Smooth muscle cell (in vitro differentiated cells): Measurements from ENCODE around the gene DGCR8. TPM values are rescaled to one million over a fixed set of nuclear protein-coding genes. Genes with fewer than 3 reads are reported as not detected.

Source experiments
- DNase-seq: peaks from one replicate; lab custom pipeline; 2025; ENCODE audit not compliant: unreplicated experiment; lab: John Stamatoyannopoulos, UW
- H2AFZ ChIP-seq: fragments of 200-600 bp; sonication (generic); 2 replicates; pipeline ENCODE4 v1.6.0; 2016; ENCODE audit warnings: antibody characterized with exemption, low read depth, mild to moderate bottlenecking
- H3F3A ChIP-seq: fragments of 200-600 bp; sonication (generic); 2 replicates; pipeline ENCODE4 v1.6.0; 2017; ENCODE audit warnings: antibody characterized with exemption, low read depth
- H3K27ac ChIP-seq: fragments of 200-600 bp; sonication (generic); 2 replicates; pipeline ENCODE4 v1.5.1; 2016; ENCODE audit warnings: low read depth, mild to moderate bottlenecking
- H3K27me3 ChIP-seq: fragments of 200-600 bp; sonication (generic); 2 replicates; pipeline ENCODE4 v1.6.1; 2016; ENCODE audit warnings: low read depth, mild to moderate bottlenecking
- H3K36me3 ChIP-seq: fragments of 200-600 bp; sonication (generic); 2 replicates; pipeline ENCODE4 v1.5.1; 2016; ENCODE audit warnings: low read depth
- H3K4me1 ChIP-seq: fragments of 200-600 bp; sonication (generic); 2 replicates; pipeline ENCODE4 v1.5.1; 2016; ENCODE audit warnings: low read depth
- H3K4me2 ChIP-seq: fragments of 200-600 bp; sonication (generic); 2 replicates; pipeline ENCODE4 v1.6.0; 2016; ENCODE audit warnings: mild to moderate bottlenecking
- H3K4me3 ChIP-seq: fragments of 200-600 bp; sonication (generic); 2 replicates; pipeline ENCODE4 v1.5.1; 2016; ENCODE audit warnings: mild to moderate bottlenecking
- H3K79me2 ChIP-seq: fragments of 200-600 bp; sonication (generic); 2 replicates; pipeline ENCODE4 v1.6.0; 2016; ENCODE audit warnings: low read depth, mild to moderate bottlenecking
- H3K9ac ChIP-seq: fragments of 200-600 bp; sonication (generic); 2 replicates; pipeline ENCODE4 v1.6.0; 2016; ENCODE audit warnings: low read depth
- H3K9me3 ChIP-seq: fragments of 200-600 bp; sonication (generic); replicated peaks from 2 replicates; pipeline ENCODE4 v1.5.1; 2016; ENCODE audit warnings: low read depth
- H4K20me1 ChIP-seq: fragments of 200-600 bp; sonication (generic); 2 replicates; pipeline ENCODE4 v1.6.0; 2016; ENCODE audit warnings: low read depth
- WGBS: methylation state at CpG from one replicate; pipeline ENCODE4 v1.1.7; 2016; ENCODE audit warnings: low lambda C conversion rate; 5-methylcytosine and 5-hydroxymethylcytosine counted together
- polyA plus RNA-seq: library from polyadenylated mRNA; unstranded; fragments of >200 nt; fragmentation: Nextera tagmentation; extraction: Ambion mirVana; gene quantifications from 2 replicates; pipeline ENCODE4 v1.2.1, GENCODE V29; 2016
- total RNA-seq: library from RNA; depleted of rRNA; stranded (reverse); fragments of >200 nt; gene quantifications from 2 replicates; pipeline ENCODE4 v1.2.3, GENCODE V29; 2014
- TF ChIP-seq, protein P1 (sequence below): fragments of 200-600 bp; sonication (generic); IDR thresholded peaks from 2 replicates; pipeline ENCODE4 v1.5.1; 2017; ENCODE audit warnings: borderline replicate concordance, mild to moderate bottlenecking, antibody characterized with exemption; ENCODE audit not compliant: insufficient read depth, poor library complexity, severe bottlenecking

The DGCR8 gene
- total and polyA plus RNA-seq, 2 experiments from 2014 or later: 6.5 to 9.7 TPM

DNA sequence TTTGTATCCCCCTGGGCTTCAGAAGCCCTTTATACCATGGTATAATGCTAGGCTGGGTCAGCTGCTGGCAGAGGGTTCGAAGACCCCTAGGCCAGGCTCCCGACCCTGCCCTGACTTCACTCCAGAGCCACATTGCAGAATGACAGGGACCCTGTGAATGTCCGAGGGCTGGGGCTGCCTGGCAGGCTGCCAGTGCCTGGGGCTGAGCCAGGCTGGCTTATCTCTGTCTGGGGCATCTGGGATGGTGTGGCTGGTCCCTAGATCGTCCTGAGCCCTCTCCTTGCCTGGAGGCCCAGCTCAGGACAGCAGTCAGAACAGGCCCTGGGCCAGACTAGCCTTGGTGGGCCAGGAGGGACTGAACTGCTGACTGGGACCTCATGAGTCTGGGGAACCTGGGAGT is 55.2 kb downstream of the DGCR8 start:
- Histone ChIP-seq H3K27ac (no peak overlapping the region), H3K4me1 (peaks cover 7% of the 10 kb centered on the region), H3F3A (peaks cover 6% of the 10 kb centered on the region), H3K36me3 (no peaks in the 10 kb centered on the region), H4K20me1 (peaks cover 82% of the 10 kb centered on the region), H3K4me3 (no peak overlapping the region), H3K27me3 (no peaks in the 10 kb centered on the region), H2AFZ (no peak overlapping the region), H3K9me3 (no peaks in the 10 kb centered on the region), H3K9ac (no peak overlapping the region), H3K4me2 (peak overlapping the region; percentile 19), H3K79me2 (peaks cover 58% of the 10 kb centered on the region)
- WGBS: 31% methylated on average over 4 of the region's 4 CpGs
- TF ChIP-seq, protein P1, sequence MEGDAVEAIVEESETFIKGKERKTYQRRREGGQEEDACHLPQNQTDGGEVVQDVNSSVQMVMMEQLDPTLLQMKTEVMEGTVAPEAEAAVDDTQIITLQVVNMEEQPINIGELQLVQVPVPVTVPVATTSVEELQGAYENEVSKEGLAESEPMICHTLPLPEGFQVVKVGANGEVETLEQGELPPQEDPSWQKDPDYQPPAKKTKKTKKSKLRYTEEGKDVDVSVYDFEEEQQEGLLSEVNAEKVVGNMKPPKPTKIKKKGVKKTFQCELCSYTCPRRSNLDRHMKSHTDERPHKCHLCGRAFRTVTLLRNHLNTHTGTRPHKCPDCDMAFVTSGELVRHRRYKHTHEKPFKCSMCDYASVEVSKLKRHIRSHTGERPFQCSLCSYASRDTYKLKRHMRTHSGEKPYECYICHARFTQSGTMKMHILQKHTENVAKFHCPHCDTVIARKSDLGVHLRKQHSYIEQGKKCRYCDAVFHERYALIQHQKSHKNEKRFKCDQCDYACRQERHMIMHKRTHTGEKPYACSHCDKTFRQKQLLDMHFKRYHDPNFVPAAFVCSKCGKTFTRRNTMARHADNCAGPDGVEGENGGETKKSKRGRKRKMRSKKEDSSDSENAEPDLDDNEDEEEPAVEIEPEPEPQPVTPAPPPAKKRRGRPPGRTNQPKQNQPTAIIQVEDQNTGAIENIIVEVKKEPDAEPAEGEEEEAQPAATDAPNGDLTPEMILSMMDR: no peak
- DNase-seq: no peak

DNA sequence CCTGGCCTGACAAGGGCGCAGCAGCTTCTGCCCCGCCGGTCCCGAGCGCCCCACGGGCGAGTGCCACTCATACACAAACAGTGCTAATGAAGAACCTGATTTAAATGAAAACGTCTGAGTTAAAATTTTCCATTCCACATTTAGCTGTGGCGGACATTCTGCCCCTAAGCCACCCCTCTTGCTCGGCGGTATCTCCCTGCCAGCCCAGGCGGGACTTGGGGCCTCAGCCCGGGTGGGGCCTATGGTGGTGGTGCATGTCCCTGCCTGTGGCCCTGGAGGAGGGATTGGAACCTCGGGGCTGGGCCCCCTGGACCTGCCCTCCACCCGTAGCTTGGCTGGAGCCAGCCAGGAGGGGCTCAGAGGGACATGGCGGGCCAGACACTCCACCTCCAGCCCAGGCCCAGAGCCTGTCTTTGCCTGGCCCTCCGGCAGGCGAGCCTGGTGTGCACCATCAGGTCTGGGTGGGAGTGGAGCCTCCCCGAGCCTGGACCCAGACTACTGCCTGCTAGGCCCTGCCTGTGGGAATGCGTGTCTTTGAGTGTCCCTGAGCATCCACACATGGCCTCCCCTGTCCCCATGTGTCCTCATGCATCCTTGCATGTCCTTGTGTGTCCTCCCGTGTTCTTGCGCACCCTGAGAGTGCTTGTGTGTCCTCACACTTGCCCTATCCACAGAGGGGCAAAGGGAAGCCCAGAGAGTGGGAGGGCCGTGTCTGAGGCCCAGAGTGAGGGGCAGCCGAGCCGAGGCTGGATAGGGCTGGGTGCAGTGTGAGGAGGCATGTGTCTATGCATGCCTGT is 56.0 kb downstream of the DGCR8 start:
- no peaks in the 10 kb centered on the region for H3K36me3 ChIP-seq
- H3K9ac ChIP-seq: no peak overlapping the region
- no peak overlapping the region for H3K4me2 ChIP-seq
- no peak for DNase-seq
- H3K79me2 ChIP-seq: peaks cover 58% of the 10 kb centered on the region
- no peak overlapping the region for H3K27ac ChIP-seq
- H4K20me1 ChIP-seq: peaks cover 90% of the 10 kb centered on the region
- 83% methylated on average over 25 of the region's 25 CpGs for WGBS
- H3K4me3 ChIP-seq: no peak overlapping the region
- H3K9me3 ChIP-seq: no peaks in the 10 kb centered on the region
- TF ChIP-seq, protein P1: no peak
- no peaks in the 10 kb centered on the region for H3F3A ChIP-seq
- no peak overlapping the region for H2AFZ ChIP-seq
- peaks cover 7% of the 10 kb centered on the region for H3K4me1 ChIP-seq
- H3K27me3 ChIP-seq: no peaks in the 10 kb centered on the region

DNA sequence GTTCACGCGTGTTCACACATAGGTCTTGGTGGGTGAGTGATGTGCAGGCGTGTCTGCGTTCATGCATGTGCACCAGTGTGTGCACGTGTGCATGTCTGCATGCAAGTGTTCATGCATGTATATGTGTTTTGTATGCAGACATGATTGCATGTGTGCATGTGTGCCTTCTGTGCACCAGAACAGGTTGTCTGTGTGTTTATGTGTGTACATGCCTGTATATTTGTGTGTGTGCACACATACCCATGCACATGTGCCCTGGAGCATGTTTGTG is 56.5 kb downstream of the DGCR8 start:
- H2AFZ ChIP-seq: no peak overlapping the region
- TF ChIP-seq, protein P1: no peak

DNA sequence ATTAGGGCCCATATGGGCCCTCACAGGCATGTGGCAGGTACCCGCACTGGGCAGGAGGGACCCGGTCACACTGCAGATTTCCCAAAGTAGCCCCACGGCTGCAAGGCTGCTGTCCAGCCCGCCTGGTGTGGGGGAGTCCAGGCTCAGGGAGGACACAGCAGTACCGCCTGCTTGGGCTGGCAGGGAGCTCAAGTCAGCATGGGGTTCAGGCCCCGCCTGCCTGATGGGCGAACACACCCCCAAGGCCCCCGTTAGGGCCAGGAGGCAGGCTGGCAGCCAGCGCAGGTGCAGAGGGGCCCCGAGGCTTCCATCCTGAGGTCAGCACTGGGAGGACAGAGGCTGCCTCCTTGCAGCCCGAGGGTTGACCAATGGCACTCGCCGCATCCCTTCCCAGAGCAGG is 57.1 kb downstream of the DGCR8 start:
- no peak overlapping the region for H3K4me2 ChIP-seq
- peaks cover 55% of the 10 kb centered on the region for H3K79me2 ChIP-seq
- no peak overlapping the region for H2AFZ ChIP-seq
- 95% methylated on average over 13 of the region's 13 CpGs for WGBS
- peaks cover 100% of the 10 kb centered on the region for H4K20me1 ChIP-seq
- H3K36me3 ChIP-seq: no peaks in the 10 kb centered on the region
- DNase-seq: no peak
- peaks cover 7% of the 10 kb centered on the region for H3K4me1 ChIP-seq
- H3K4me3 ChIP-seq: no peak overlapping the region
- no peaks in the 10 kb centered on the region for H3K9me3 ChIP-seq
- TF ChIP-seq, protein P1: no peak
- H3K27ac ChIP-seq: no peak overlapping the region
- H3K27me3 ChIP-seq: no peaks in the 10 kb centered on the region
- no peak overlapping the region for H3K9ac ChIP-seq
- H3F3A ChIP-seq: no peaks in the 10 kb centered on the region

More for the DNA sequence above, 56.5 kb downstream of the DGCR8 start:
- H3F3A ChIP-seq: no peaks in the 10 kb centered on the region
- no peak overlapping the region for H3K4me3 ChIP-seq
- H3K79me2 ChIP-seq: peaks cover 58% of the 10 kb centered on the region
- H3K9me3 ChIP-seq: no peaks in the 10 kb centered on the region
- no peak overlapping the region for H3K4me2 ChIP-seq
- H3K27me3 ChIP-seq: no peaks in the 10 kb centered on the region
- H3K9ac ChIP-seq: no peak overlapping the region
- H3K36me3 ChIP-seq: no peaks in the 10 kb centered on the region
- peaks cover 95% of the 10 kb centered on the region for H4K20me1 ChIP-seq
- no peak for DNase-seq
- no peak overlapping the region for H3K27ac ChIP-seq
- WGBS: 100% methylated on average over 5 of the region's 5 CpGs
- H3K4me1 ChIP-seq: peaks cover 7% of the 10 kb centered on the region
